HG02759 (cell line): ENCODE data around the gene UBIAD1.
"Not testable (repeated sequence)": the region's sequence is repeated elsewhere in the genome, so short reads cannot be mapped to it uniquely, and the experiment has no call there.

Source experiments
- ATAC-seq: cut with Tn5 transposase; IDR thresholded peaks from one replicate; pipeline ENCODE4 v1.9.1; 2021; ENCODE audit warnings: mild to moderate bottlenecking, moderate library complexity; ENCODE audit not compliant: unreplicated experiment

The UBIAD1 gene

GRCh38 chr1:11279152-11279551 lies 6.2 kb downstream of the UBIAD1 start:
- no peak for ATAC-seq

GRCh38 chr1:11279630-11280029 lies 6.6 kb downstream of the UBIAD1 start:
- no peak for ATAC-seq

DNA sequence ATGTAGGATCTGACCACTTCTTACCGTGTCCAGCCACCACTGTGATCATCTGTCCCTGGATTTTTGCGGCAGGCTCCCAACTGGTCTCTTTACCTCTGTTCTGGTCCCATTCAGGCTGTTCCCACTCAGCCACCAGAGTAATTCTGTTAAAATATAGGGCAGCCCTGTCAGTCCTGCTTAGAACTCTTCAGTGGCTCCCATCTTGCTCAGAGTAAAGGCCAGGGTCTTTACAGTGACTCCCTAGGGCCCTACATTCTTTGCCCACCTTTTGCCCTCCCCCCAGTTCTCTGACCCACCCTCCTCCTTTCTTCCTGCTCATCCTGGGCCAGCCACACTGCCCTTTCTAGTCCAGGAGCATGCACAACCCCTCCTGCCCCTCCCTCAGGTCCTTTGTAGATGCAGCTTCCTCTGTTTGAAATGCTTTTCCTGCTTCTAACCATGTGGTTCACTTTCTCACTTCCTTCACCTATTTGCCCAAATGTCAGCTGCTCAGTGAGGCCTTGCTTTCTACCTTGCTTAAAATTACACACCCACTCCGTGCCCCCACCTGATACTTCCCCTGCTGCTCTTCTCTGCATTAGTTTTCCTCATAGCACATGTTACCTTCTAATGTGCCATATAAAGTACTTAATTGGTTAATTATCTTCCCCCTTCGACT lies 7.8 kb downstream of the UBIAD1 start:
- ATAC-seq: no peak

- ATAC-seq: no peak
These were observed 8.7 kb downstream of the UBIAD1 start for GRCh38 chr1:11281518-11282331.

GRCh38 chr1:11283151-11283550 lies 10.2 kb downstream of the UBIAD1 start:
- ATAC-seq: no peak

DNA sequence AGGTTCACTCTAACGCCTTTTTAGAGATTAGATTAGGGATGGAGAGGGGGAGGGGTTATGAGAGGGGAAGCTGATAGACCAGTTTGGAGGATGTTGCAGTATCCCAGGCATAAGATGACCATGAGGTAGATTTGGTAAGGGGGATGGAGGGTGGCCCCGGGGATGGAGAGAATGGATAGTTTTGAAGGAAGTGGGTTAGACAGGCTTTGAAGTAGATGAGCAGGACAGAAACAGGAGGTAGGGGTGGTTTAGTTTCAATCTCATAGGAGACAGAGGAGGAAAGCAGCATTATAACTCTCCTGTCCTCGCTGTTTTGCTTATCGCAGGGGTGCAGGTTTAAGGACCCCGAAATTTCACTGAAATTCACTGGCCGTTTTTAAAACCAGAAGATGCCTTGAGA lies 11.8 kb downstream of the UBIAD1 start:
- ATAC-seq: no peak

- ATAC-seq: no peak
These were observed 13.1 kb downstream of the UBIAD1 start for GRCh38 chr1:11285883-11286734.

- ATAC-seq: no peak
These were observed 13.9 kb downstream of the UBIAD1 start for GRCh38 chr1:11286735-11287410.

GRCh38 chr1:11289064-11289463 lies 16.1 kb downstream of the UBIAD1 start:
- no peak for ATAC-seq

GRCh38 chr1:11291049-11291448 lies 18.1 kb downstream of the UBIAD1 start:
- no peak for ATAC-seq

GRCh38 chr1:11293856-11294255 lies 20.9 kb downstream of the UBIAD1 start:
- ATAC-seq: no peak

- no peak for ATAC-seq
These were observed 22.0 kb downstream of the UBIAD1 start for GRCh38 chr1:11294951-11295350.

- ATAC-seq: no peak
These were observed 22.9 kb downstream of the UBIAD1 start for GRCh38 chr1:11295905-11296304.

DNA sequence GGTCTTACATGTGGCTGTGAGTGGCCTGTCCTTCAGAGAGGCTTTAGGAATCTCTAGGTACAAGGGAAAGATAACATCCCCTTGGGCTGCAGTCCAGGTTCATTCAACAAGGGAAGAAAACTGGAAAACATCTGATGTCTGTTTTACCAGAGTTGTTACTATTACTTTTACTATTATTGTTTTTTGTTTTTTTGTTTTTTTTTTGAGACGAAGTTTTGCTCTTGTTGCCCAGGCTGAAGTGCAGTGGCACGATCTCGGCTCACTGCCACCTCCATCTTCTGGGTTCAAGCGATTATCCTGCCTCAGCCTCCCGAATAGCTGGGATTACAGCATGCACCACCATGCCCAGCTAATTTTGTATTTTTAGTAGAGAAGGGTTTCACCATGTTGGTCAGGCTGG lies 24.8 kb downstream of the UBIAD1 start:
- ATAC-seq: not testable (repeated sequence)

DNA sequence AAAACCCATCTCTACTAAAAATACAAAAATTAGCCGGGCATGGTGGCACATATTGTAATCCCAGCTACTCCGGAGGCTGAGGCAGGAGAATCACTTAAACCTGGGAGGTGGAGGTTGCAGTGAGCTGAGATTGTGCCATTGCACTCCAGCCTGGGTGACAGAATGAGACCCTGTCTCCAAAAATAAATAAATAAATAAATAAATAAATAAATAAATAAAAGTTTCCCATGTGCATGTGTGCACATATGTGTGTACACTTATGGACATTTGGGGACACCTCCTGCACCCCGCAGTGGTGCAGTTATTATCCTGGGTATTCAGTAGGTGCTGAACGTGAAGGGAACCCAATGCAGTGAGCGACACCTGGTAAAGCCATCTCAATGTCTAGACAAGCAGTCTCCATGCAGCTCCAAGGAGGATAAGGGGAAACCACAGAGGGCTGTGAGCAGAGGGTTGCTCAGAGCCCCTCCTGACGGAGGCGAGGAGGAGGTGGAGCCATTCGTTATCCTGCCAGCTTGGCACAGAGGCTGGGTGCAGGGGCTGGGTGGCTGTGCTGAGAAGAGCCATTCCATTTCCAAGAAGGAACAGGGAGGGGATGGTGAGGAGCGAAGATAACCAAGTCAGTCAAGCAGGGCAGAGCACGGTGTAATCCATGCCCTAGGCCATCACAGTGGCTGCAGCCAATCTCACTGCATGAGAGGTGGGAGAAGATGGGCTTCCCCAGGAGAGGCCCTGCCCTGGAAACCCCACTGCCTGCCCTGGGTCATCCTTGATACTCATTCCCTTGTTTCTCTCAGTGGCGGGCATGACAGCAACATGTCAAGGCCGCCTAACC lies 25.6 kb downstream of the UBIAD1 start:
- no peak for ATAC-seq

DNA sequence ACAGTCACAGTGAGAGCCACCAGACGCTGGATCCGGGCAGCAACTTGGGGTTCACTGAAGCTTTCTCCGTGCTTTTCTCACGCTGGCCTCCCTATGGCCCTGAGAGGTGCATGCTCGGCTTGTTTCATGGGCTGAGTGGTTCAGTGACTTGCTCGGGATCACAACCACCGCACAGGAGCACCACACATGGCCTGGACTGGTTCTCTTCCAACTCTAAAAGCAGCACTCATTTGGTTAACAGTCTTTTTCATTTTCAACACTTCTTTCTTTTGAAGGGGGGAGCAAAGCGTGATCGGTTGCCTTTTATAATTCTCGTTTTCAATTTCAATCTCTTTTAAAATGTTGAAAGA lies 26.2 kb downstream of the UBIAD1 start:
- no peak for ATAC-seq

GRCh38 chr1:11301601-11302000 lies 28.6 kb downstream of the UBIAD1 start:
- ATAC-seq: no peak

GRCh38 chr1:11302366-11302765 lies 29.4 kb downstream of the UBIAD1 start:
- no peak for ATAC-seq

- ATAC-seq: not testable (repeated sequence)
These were observed 32.5 kb downstream of the UBIAD1 start for GRCh38 chr1:11305516-11305915.

DNA sequence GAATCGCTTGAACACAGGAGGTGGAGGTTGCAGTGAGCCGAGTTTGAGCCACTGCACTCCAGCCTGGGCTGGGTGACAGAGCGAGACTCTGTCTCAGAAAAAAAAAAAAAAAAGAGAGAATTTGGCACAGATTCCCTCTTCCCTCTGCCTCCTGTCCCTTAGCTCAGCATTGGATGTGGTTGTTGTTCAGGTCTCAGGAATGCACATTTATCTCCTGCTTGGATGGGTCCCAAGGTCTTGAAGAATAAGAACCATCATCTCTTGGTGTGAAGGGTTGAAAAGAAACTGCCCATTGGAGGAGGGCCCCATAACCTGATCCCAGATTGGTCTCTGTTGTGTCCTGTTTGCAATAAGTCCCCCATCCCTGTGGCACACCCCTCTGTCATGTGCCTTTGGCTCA lies 34.9 kb downstream of the UBIAD1 start:
- ATAC-seq: no peak
